Measurements from ENCODE around the gene ASF1B. TPM values are rescaled to one million over a fixed set of nuclear protein-coding genes. Genes with fewer than 3 reads are reported as not detected.
A peak's percentile ranks its signal among the peaks of the same experiment; 100 is the strongest.

Gene ASF1B
- total and polyA plus RNA-seq, 2 donors (not counting 3 experiments of a cell fraction or from before 2014, with no cell fraction given) = 39.1 to 42.4 TPM

DNA sequence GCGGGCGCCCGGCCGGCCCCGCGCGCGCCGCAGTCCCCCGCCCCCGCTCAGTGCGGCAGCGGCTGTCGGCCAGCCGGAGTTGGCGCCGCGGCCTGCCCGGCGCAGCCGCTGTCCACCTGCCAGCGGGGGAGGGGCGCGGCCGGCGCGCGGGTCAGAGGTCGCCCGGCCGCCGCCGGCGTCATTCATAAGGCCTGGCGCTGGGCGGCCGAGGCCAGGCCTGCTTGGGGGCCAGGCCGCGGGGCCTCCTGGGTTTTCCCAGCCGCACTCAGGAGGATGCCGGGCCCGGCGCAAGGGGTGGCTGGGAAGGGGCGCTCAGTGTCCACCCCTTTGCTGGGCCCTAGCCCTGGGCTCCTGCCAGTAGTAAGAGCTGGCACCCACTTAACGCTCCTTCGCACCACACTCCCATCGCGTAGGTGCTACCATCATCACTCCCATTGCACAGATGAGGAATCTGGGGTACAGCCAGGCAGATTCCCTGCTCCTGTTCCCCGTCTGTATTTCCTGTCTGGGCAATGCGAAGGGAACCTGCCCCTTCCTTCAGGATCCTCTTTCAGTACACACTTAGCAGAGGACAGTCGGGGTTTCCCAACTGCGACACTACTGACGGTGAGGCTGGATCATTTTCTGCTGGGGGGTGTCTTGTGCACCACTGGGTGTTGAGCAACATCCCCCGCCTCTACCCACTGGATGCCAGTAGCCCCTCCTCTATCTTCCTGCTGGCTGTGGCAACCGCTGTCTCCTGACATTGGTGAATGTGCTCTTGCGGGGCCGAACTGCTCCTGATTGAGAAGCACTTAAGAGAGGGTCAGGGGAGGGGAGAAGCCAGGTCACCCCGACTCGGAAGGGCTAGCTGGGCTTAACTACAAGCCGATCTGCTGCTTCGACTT is 18.0 kb downstream of the ASF1B start:
- POLR2A ChIA-PET = no interaction called here
- Histone ChIP-seq H3K27ac (ENCODE audit: insufficient read depth, low read depth, low read length) (peak overlapping the region; percentile 94), H2AFZ (ENCODE audit: low read depth, low read length) (peak overlapping the region; percentile 53), H3K4me1 (ENCODE audit: control insufficient read depth, extremely low read depth, insufficient read depth, low read length) (peaks cover 18% of the 10 kb centered on the region), H4K20me1 (replicated peaks; ENCODE audit: control insufficient read depth, extremely low read depth, insufficient read depth, low read length) (no peaks in the 10 kb centered on the region), H3K36me3 (ENCODE audit: control insufficient read depth in 2 of 2, extremely low read depth in 1 of 2, insufficient read depth in 2 of 2, low read length in 2 of 2) (no peaks in the 10 kb centered on the region), H3K4me3 (replicated peaks in 1 of 3; ENCODE audit: insufficient read depth in 1 of 3, low read depth in 1 of 3, low read length in 3 of 3) (peak overlapping the region in 2 of 3 experiments; percentile 39 to 45), H3K9me1 (replicated peaks; ENCODE audit: control insufficient read depth, extremely low read depth, insufficient read depth, low read length) (no peaks in the 10 kb centered on the region), H3K9ac (replicated peaks; ENCODE audit: extremely low read depth, insufficient read depth, low read length) (peak overlapping the region; percentile 82), H3K9me3 (replicated peaks; ENCODE audit: control insufficient read depth, insufficient read depth, low read length) (no peaks in the 10 kb centered on the region), H3K27me3 (ENCODE audit: control insufficient read depth in 2 of 2, insufficient read depth in 2 of 2, low read length in 2 of 2) (no peaks in the 10 kb centered on the region), H3K4me2 (ENCODE audit: insufficient read depth, low read length) (peak overlapping the region; percentile 78), H3K79me2 (ENCODE audit: control insufficient read depth, insufficient read depth, low read length) (peaks cover 24% of the 10 kb centered on the region)
- dilution Hi-C loops (cut with MboI; ENCODE audit: extremely low pct_ligation_motif_present, low sequenced_read_pairs) = no loop called here
- DNase-seq (ENCODE audit: low read depth, low spot score) (peak; percentile 62), FAIRE-seq (peak; percentile 77)
- TF ChIP-seq POLR2A (IDR thresholded peaks at IDR 0.05; ENCODE audit: low read depth, low read length) (peak; percentile 78), JUN (IDR thresholded peaks at IDR 0.05; ENCODE audit: borderline replicate concordance, insufficient read depth, insufficient read length, low read depth) (no peak), POLR2AphosphoS5 (IDR thresholded peaks at IDR 0.05; ENCODE audit: insufficient read depth, low read depth, low read length) (peak; percentile 81)
- TF ChIP-seq, protein P1, sequence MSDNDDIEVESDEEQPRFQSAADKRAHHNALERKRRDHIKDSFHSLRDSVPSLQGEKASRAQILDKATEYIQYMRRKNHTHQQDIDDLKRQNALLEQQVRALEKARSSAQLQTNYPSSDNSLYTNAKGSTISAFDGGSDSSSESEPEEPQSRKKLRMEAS (IDR thresholded peaks at IDR 0.05; ENCODE audit: insufficient read depth, insufficient read length) = no peak
- CTCF ChIA-PET = interaction anchor here (0.7 to 2.1 kb wide), 3 partner anchors 18 to 30 kb away, joined by 3 to 10 read pairs (median 5); partner anchors contain the start of gene ASF1B
- intact Hi-C loops (cut with micrococcal nuclease) = loop anchor here (1.0 kb wide), 1 partner anchor 18 kb away; the partner anchor contains the start of gene ASF1B
- TSS peak; percentile 68 for BruUV-seq (replicated peaks)

DNA sequence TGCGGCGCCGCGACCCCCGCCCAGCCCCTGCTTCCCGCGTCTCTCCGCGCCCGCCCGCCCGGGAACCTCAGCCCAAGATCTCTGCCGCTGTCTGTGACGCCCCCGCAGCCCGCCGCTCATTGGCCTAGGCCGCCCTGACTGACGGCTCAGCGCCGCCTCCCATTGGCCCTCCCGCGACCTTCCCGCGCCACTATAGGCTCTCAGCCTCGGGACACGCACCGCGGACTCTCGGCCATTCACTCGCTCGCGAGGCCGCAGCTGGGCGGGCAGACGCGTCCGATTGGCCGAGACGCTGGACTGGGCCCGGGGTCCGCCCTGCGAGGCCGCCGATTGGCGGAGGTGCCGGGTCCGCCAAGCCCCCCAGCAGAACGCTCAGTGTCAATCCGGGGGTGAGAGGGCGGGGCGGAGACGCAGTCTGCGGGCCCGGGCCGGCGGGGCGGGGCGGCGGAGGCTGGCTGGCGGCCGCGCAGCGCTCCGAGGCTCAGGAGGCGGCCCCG is 18.7 kb downstream of the ASF1B start, which contains the start of gene PRKACA:
TSS of gene PRKACA (minus strand) at position 95 of the 497 bp plus-strand sequence. CDS start 215 bp downstream, outside the sequence.
- H4K20me1 ChIP-seq (replicated peaks; ENCODE audit: control insufficient read depth, extremely low read depth, insufficient read depth, low read length) = no peaks in the 10 kb centered on the region
- H3K79me2 ChIP-seq (ENCODE audit: control insufficient read depth, insufficient read depth, low read length) = peaks cover 27% of the 10 kb centered on the region
- peak within 1 kb of the TSS; percentile 53 for H2AFZ ChIP-seq (ENCODE audit: low read depth, low read length)
- H3K27me3 ChIP-seq (ENCODE audit: control insufficient read depth in 2 of 2, insufficient read depth in 2 of 2, low read length in 2 of 2) = no peaks in the 10 kb centered on the region
- FAIRE-seq = peak; percentile 99
- dilution Hi-C loops (cut with MboI; ENCODE audit: extremely low pct_ligation_motif_present, low sequenced_read_pairs) (no loop called here), intact Hi-C loops (cut with micrococcal nuclease) (loop anchor here (1.0 to 2.0 kb wide), 4 partner anchors 19 to 237 kb away; partner anchors contain the start of genes ASF1B and SAMD1)
- peak within 1 kb of the TSS; percentile 67 to 84 (median 80) for H3K4me3 ChIP-seq (replicated peaks in 1 of 3; ENCODE audit: insufficient read depth in 1 of 3, low read depth in 1 of 3, low read length in 3 of 3)
- POLR2A ChIA-PET = no interaction called here
- BruUV-seq (replicated peaks) = no TSS peak
- H3K4me1 ChIP-seq (ENCODE audit: control insufficient read depth, extremely low read depth, insufficient read depth, low read length) = peaks cover 25% of the 10 kb centered on the region
- CTCF ChIA-PET = interaction anchor here (0.7 to 2.1 kb wide), 3 partner anchors 19 to 31 kb away, joined by 3 to 10 read pairs (median 5); partner anchors contain the start of gene ASF1B
- H3K9me3 ChIP-seq (replicated peaks; ENCODE audit: control insufficient read depth, insufficient read depth, low read length) = no peaks in the 10 kb centered on the region
- TF ChIP-seq JUN (IDR thresholded peaks at IDR 0.05; ENCODE audit: borderline replicate concordance, insufficient read depth, insufficient read length, low read depth) (no peak), EZH2 (IDR thresholded peaks at IDR 0.05; ENCODE audit: borderline replicate concordance, low read depth, low read length, severe bottlenecking) (peak; percentile 47)
- H3K4me2 ChIP-seq (ENCODE audit: insufficient read depth, low read length) = peak within 1 kb of the TSS; percentile 82
- peak; percentile 99 for DNase-seq (ENCODE audit: low read depth, low spot score)
- H3K9ac ChIP-seq (replicated peaks; ENCODE audit: extremely low read depth, insufficient read depth, low read length) = peak within 1 kb of the TSS; percentile 82
- peak within 1 kb of the TSS; percentile 94 for H3K27ac ChIP-seq (ENCODE audit: insufficient read depth, low read depth, low read length)
- no peaks in the 10 kb centered on the region for H3K9me1 ChIP-seq (replicated peaks; ENCODE audit: control insufficient read depth, extremely low read depth, insufficient read depth, low read length)
- no peaks in the 10 kb centered on the region for H3K36me3 ChIP-seq (ENCODE audit: control insufficient read depth in 2 of 2, extremely low read depth in 1 of 2, insufficient read depth in 2 of 2, low read length in 2 of 2)
